HEK293 (cell line): Measurements from ENCODE around the gene RNF19B.

ENCODE experiments used
- GFI1B ChIP-seq: fragments of 450-650 bp; formaldehyde crosslinking; IDR thresholded peaks from 2 replicates; pipeline ENCODE4 v1.5.1; 2016; ENCODE audit warnings: missing biosample characterization, missing genetic modification characterization
- KLF8 ChIP-seq: fragments of 450-650 bp; formaldehyde crosslinking; IDR thresholded peaks from 2 replicates; pipeline ENCODE4 v1.5.1; 2016; ENCODE audit warnings: missing biosample characterization, missing genetic modification characterization
- ZBTB17 ChIP-seq: fragments of 450-650 bp; formaldehyde crosslinking; IDR thresholded peaks from 2 replicates; pipeline ENCODE4 v1.5.1; 2016; ENCODE audit warnings: missing biosample characterization, missing genetic modification characterization
- ZBTB48 ChIP-seq: fragments of 450-650 bp; formaldehyde crosslinking; IDR thresholded peaks from 2 replicates; pipeline ENCODE4 v1.5.1; 2016; ENCODE audit warnings: missing biosample characterization, missing genetic modification characterization
- ZFP3 ChIP-seq: fragments of 450-650 bp; formaldehyde crosslinking; IDR thresholded peaks from 2 replicates; pipeline ENCODE4 v1.5.1; 2016; ENCODE audit warnings: low read depth, missing biosample characterization, missing genetic modification characterization
- ZNF10 ChIP-seq: fragments of 450-650 bp; formaldehyde crosslinking; IDR thresholded peaks from 2 replicates; pipeline ENCODE4 v1.5.1; 2017; ENCODE audit warnings: missing biosample characterization, missing genetic modification characterization
- ZNF121 ChIP-seq: fragments of 450-650 bp; formaldehyde crosslinking; IDR thresholded peaks from 2 replicates; pipeline ENCODE4 v1.5.1; 2016; ENCODE audit warnings: missing biosample characterization, missing genetic modification characterization
- ZNF157 ChIP-seq: fragments of 450-650 bp; formaldehyde crosslinking; IDR thresholded peaks from 2 replicates; pipeline ENCODE4 v1.5.1; 2016; ENCODE audit warnings: missing biosample characterization, missing genetic modification characterization
- ZNF221 ChIP-seq: fragments of 450-650 bp; formaldehyde crosslinking; IDR thresholded peaks from 2 replicates; pipeline ENCODE4 v1.5.1; 2017; ENCODE audit warnings: missing biosample characterization, missing genetic modification characterization, borderline replicate concordance
- ZNF223 ChIP-seq: fragments of 450-650 bp; formaldehyde crosslinking; IDR thresholded peaks from 2 replicates; pipeline ENCODE4 v1.5.1; 2016; ENCODE audit warnings: missing biosample characterization, missing genetic modification characterization
- ZNF335 ChIP-seq: fragments of 450-650 bp; formaldehyde crosslinking; conservative IDR thresholded peaks from 2 replicates; pipeline ENCODE4 v1.5.1; 2016; ENCODE audit warnings: missing biosample characterization, missing genetic modification characterization
- ZNF366 ChIP-seq: fragments of 450-650 bp; formaldehyde crosslinking; conservative IDR thresholded peaks from 2 replicates; pipeline ENCODE4 v1.5.1; 2016; ENCODE audit warnings: missing biosample characterization, missing genetic modification characterization
- ZNF426 ChIP-seq: fragments of 450-650 bp; formaldehyde crosslinking; IDR thresholded peaks from 2 replicates; pipeline ENCODE4 v1.5.1; 2017; ENCODE audit warnings: missing biosample characterization, missing genetic modification characterization, mild to moderate bottlenecking, inconsistent platforms, moderate library complexity
- ZNF521 ChIP-seq: fragments of 450-650 bp; formaldehyde crosslinking; IDR thresholded peaks from 2 replicates; pipeline ENCODE4 v1.5.1; 2017; ENCODE audit warnings: missing biosample characterization, mild to moderate bottlenecking, missing genetic modification characterization
- ZNF544 ChIP-seq: fragments of 450-650 bp; formaldehyde crosslinking; IDR thresholded peaks from 2 replicates; pipeline ENCODE4 v1.5.0; 2017; ENCODE audit warnings: missing biosample characterization, missing genetic modification characterization
- ZNF571 ChIP-seq: fragments of 450-650 bp; formaldehyde crosslinking; IDR thresholded peaks from 2 replicates; pipeline ENCODE4 v1.5.0; 2017; ENCODE audit warnings: missing biosample characterization, missing genetic modification characterization
- ZNF585B ChIP-seq: fragments of 450-650 bp; formaldehyde crosslinking; IDR thresholded peaks from 2 replicates; pipeline ENCODE4 v1.5.1; 2016; ENCODE audit warnings: missing biosample characterization, missing genetic modification characterization
- ZNF626 ChIP-seq: fragments of 450-650 bp; sonication (Bioruptor Pico); formaldehyde crosslinking; IDR thresholded peaks from 2 replicates; pipeline ENCODE4 v1.5.1; 2018; ENCODE audit warnings: missing biosample characterization, missing genetic modification characterization, inconsistent platforms
- ZNF776 ChIP-seq: fragments of 450-650 bp; formaldehyde crosslinking; IDR thresholded peaks from 2 replicates; pipeline ENCODE4 v1.5.0; 2017; ENCODE audit warnings: missing biosample characterization, missing genetic modification characterization, borderline replicate concordance
- TF ChIP-seq, protein P1 (sequence below): fragments of 450-650 bp; formaldehyde crosslinking; IDR thresholded peaks from 2 replicates; pipeline ENCODE4 v1.5.1; 2017; ENCODE audit warnings: missing biosample characterization, missing genetic modification characterization
- TF ChIP-seq, protein P2 (sequence below): fragments of 450-650 bp; formaldehyde crosslinking; IDR thresholded peaks from 2 replicates; pipeline ENCODE4 v1.5.1; 2016; ENCODE audit warnings: missing biosample characterization, missing genetic modification characterization
- TF ChIP-seq, protein P3 (sequence below): fragments of 450-650 bp; formaldehyde crosslinking; IDR thresholded peaks from 2 replicates; pipeline ENCODE4 v1.5.1; 2016; ENCODE audit warnings: missing biosample characterization, missing genetic modification characterization
- TF ChIP-seq, protein P4 (sequence below): fragments of 450-650 bp; formaldehyde crosslinking; IDR thresholded peaks from 2 replicates; pipeline ENCODE4 v1.5.1; 2016; ENCODE audit warnings: missing biosample characterization, missing genetic modification characterization, borderline replicate concordance

The RNF19B gene

DNA sequence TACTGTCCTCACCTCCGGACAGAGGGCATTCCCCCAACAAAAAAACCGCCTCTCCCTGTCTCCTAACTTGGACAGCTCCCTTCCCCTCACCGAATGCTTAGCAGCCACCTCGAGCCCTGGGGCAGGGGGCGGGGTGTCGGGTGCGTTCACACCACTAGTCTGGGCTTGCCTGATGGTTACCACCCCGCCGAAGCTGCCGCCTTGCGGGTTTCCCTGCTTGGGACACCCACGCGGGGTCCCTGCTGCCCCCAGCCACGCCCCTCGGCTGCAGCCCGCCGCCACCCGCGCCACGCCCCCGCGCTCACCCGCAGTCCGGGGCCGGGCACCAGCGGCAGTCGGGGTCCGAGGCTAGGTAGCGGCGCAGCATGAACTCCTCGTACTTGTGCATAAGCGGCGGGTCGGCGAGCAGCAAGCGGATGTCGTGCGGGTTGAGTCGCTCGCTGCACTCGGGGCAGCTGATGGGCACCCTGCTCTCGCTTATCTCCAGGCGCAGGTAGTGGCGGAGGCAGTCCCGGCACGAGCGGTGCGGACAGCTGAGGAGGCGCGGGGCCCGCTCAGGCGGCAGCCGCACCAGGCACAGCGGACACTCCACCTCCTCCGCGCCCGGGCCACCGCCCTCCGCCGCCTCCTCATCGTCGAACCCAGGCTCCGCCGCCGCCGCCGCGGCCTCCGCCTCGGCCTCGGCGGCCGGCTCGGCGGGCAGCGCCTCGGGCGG, 706 bp downstream of the RNF19B start (continued):
- TF ChIP-seq, protein P1, sequence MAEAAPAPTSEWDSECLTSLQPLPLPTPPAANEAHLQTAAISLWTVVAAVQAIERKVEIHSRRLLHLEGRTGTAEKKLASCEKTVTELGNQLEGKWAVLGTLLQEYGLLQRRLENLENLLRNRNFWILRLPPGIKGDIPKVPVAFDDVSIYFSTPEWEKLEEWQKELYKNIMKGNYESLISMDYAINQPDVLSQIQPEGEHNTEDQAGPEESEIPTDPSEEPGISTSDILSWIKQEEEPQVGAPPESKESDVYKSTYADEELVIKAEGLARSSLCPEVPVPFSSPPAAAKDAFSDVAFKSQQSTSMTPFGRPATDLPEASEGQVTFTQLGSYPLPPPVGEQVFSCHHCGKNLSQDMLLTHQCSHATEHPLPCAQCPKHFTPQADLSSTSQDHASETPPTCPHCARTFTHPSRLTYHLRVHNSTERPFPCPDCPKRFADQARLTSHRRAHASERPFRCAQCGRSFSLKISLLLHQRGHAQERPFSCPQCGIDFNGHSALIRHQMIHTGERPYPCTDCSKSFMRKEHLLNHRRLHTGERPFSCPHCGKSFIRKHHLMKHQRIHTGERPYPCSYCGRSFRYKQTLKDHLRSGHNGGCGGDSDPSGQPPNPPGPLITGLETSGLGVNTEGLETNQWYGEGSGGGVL (tag by site-specific recombination) = no peak
- TF ChIP-seq ZNF585B = no peak
- TF ChIP-seq ZNF157 (tag by site-specific recombination) = no peak
- TF ChIP-seq KLF8 (tag by site-specific recombination) = peak; percentile 14
- TF ChIP-seq ZNF776 = no peak
- TF ChIP-seq, protein P2, sequence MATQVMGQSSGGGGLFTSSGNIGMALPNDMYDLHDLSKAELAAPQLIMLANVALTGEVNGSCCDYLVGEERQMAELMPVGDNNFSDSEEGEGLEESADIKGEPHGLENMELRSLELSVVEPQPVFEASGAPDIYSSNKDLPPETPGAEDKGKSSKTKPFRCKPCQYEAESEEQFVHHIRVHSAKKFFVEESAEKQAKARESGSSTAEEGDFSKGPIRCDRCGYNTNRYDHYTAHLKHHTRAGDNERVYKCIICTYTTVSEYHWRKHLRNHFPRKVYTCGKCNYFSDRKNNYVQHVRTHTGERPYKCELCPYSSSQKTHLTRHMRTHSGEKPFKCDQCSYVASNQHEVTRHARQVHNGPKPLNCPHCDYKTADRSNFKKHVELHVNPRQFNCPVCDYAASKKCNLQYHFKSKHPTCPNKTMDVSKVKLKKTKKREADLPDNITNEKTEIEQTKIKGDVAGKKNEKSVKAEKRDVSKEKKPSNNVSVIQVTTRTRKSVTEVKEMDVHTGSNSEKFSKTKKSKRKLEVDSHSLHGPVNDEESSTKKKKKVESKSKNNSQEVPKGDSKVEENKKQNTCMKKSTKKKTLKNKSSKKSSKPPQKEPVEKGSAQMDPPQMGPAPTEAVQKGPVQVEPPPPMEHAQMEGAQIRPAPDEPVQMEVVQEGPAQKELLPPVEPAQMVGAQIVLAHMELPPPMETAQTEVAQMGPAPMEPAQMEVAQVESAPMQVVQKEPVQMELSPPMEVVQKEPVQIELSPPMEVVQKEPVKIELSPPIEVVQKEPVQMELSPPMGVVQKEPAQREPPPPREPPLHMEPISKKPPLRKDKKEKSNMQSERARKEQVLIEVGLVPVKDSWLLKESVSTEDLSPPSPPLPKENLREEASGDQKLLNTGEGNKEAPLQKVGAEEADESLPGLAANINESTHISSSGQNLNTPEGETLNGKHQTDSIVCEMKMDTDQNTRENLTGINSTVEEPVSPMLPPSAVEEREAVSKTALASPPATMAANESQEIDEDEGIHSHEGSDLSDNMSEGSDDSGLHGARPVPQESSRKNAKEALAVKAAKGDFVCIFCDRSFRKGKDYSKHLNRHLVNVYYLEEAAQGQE (tag by site-specific recombination) = peak; percentile 94
- no peak for TF ChIP-seq ZNF571 (tag by site-specific recombination)
- no peak for TF ChIP-seq ZFP3 (tag by site-specific recombination)
- no peak for TF ChIP-seq ZNF626
- TF ChIP-seq ZNF544 (tag by site-specific recombination) = no peak
- TF ChIP-seq ZNF10 (tag by site-specific recombination) = peak; percentile 89
- TF ChIP-seq, protein P3, sequence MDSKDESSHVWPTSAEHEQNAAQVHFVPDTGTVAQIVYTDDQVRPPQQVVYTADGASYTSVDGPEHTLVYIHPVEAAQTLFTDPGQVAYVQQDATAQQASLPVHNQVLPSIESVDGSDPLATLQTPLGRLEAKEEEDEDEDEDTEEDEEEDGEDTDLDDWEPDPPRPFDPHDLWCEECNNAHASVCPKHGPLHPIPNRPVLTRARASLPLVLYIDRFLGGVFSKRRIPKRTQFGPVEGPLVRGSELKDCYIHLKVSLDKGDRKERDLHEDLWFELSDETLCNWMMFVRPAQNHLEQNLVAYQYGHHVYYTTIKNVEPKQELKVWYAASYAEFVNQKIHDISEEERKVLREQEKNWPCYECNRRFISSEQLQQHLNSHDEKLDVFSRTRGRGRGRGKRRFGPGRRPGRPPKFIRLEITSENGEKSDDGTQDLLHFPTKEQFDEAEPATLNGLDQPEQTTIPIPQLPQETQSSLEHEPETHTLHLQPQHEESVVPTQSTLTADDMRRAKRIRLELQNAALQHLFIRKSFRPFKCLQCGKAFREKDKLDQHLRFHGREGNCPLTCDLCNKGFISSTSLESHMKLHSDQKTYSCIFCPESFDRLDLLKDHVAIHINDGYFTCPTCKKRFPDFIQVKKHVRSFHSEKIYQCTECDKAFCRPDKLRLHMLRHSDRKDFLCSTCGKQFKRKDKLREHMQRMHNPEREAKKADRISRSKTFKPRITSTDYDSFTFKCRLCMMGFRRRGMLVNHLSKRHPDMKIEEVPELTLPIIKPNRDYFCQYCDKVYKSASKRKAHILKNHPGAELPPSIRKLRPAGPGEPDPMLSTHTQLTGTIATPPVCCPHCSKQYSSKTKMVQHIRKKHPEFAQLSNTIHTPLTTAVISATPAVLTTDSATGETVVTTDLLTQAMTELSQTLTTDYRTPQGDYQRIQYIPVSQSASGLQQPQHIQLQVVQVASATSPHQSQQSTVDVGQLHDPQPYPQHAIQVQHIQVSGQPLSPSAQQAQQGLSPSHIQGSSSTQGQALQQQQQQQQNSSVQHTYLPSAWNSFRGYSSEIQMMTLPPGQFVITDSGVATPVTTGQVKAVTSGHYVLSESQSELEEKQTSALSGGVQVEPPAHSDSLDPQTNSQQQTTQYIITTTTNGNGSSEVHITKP (tag by site-specific recombination) = peak; percentile 97
- TF ChIP-seq ZNF366 (tag by site-specific recombination) = no peak
- TF ChIP-seq, protein P4, sequence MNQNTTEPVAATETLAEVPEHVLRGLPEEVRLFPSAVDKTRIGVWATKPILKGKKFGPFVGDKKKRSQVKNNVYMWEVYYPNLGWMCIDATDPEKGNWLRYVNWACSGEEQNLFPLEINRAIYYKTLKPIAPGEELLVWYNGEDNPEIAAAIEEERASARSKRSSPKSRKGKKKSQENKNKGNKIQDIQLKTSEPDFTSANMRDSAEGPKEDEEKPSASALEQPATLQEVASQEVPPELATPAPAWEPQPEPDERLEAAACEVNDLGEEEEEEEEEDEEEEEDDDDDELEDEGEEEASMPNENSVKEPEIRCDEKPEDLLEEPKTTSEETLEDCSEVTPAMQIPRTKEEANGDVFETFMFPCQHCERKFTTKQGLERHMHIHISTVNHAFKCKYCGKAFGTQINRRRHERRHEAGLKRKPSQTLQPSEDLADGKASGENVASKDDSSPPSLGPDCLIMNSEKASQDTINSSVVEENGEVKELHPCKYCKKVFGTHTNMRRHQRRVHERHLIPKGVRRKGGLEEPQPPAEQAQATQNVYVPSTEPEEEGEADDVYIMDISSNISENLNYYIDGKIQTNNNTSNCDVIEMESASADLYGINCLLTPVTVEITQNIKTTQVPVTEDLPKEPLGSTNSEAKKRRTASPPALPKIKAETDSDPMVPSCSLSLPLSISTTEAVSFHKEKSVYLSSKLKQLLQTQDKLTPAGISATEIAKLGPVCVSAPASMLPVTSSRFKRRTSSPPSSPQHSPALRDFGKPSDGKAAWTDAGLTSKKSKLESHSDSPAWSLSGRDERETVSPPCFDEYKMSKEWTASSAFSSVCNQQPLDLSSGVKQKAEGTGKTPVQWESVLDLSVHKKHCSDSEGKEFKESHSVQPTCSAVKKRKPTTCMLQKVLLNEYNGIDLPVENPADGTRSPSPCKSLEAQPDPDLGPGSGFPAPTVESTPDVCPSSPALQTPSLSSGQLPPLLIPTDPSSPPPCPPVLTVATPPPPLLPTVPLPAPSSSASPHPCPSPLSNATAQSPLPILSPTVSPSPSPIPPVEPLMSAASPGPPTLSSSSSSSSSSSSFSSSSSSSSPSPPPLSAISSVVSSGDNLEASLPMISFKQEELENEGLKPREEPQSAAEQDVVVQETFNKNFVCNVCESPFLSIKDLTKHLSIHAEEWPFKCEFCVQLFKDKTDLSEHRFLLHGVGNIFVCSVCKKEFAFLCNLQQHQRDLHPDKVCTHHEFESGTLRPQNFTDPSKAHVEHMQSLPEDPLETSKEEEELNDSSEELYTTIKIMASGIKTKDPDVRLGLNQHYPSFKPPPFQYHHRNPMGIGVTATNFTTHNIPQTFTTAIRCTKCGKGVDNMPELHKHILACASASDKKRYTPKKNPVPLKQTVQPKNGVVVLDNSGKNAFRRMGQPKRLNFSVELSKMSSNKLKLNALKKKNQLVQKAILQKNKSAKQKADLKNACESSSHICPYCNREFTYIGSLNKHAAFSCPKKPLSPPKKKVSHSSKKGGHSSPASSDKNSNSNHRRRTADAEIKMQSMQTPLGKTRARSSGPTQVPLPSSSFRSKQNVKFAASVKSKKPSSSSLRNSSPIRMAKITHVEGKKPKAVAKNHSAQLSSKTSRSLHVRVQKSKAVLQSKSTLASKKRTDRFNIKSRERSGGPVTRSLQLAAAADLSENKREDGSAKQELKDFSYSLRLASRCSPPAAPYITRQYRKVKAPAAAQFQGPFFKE (tag by site-specific recombination) = no peak
- peak; percentile 93 for TF ChIP-seq ZNF335 (tag by site-specific recombination)
- no peak for TF ChIP-seq GFI1B (tag by site-specific recombination)
- no peak for TF ChIP-seq ZNF223
- no peak for TF ChIP-seq ZNF426
- no peak for TF ChIP-seq ZNF521 (tag by site-specific recombination)
- TF ChIP-seq ZBTB48 (tag by site-specific recombination) = 0 out of 2 replicates have a peak, but pooled peaks have one; percentile 44
- no peak for TF ChIP-seq ZNF221 (tag by site-specific recombination)
- peak; percentile 69; the same call in 1 of the 2 replicates for TF ChIP-seq ZBTB17 (tag by site-specific recombination)
- no peak for TF ChIP-seq ZNF121
